OCI-M2 (cell line): ENCODE results near the gene ASF1A.

ENCODE experiments used
- DNase-seq: peaks from one replicate; lab custom pipeline; 2025; ENCODE audit not compliant: unreplicated experiment; lab: John Stamatoyannopoulos, UW

Gene ASF1A

DNA sequence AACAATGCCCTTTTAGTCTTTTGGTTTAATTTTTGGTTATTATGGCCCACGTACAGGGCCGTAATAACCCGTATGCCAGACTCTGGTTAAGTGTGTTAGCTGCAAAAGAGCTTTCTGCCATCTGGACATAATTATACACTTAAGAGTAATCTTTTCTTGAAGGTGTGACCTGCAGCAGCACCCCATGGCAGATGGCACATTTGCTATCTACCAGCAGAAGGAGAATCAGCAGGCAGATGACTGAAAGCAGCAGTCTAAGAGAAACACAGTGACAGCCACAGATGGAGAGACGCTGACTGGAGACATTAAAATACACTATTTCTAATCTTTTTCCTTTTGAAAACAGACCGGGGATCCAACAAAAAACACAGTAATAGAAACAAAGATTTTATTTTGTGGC is 18.7 kb downstream of the ASF1A start:
- DNase-seq = no peak

DNA sequence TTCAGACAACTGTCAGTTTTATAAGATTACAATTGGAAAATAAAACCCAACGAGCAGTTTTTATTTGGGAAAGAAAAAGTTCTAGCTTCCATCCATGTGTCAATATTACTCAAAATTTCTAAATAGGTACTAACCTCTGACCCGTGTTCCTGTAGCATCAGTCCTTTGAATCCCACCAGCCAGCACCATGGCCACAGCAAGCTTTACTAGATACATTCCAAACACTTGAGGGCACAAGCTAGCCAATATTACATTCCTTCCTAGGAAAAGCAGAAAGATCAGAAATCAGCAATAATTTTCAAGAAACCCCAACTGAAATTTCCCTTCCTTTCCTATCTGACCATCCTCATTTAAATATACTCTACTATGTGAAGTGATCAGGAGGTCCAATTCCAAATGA is 19.2 kb downstream of the ASF1A start:
- no peak for DNase-seq

DNA sequence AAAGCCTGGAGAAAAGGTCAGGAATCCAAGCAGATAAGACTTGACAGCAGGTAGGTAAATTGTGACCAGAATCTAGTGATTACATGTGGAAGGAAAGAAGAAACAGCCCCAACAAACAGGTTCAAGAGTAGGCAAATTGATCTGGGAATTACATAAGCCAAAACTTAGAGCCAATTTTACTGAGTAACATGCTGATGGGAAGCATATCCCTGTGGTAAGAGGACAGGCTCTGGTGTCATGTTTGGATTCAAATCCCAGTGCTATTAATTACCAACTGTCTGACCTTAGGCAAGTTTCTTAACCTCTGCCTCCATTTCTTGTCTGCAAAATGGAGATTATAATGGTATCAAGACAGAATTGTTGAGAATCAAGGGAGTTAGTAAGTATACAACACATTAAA is 20.6 kb downstream of the ASF1A start:
- DNase-seq = no peak

DNA sequence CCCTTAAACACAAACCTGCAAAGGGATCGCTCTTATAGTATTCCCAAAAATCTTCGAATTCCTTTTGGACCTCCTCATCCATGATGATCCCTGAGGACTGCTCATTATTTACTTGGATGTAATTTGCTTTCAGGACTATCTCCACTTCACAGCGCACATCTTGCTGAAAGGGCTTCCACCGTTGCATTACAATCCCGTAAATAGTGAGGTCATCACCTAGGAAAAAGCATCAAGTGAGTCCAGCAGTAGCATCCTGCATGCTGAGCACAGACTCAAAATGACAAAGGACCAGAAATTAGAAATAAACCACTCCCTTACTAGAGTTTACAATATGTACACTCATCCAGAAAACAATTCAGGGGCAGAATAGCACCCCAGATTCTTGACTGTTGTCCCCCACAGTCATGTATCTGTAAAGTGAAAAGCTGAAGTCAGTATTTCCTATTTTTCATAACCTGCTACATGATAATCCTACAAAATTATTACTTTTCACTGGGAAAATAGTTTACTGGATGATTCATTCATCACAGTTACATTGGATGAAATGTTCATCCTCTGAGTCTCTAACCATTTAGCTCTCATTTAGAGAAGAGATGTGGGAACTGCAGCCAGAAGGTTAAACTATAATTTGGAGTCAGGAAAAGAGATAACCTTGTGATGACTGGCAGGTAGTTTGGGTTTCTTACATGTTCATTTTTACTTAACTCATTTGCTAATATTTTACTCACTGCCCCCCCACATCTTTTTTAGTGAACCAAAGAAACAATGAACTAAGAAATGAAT is 23.8 kb downstream of the ASF1A start:
- DNase-seq = no peak

DNA sequence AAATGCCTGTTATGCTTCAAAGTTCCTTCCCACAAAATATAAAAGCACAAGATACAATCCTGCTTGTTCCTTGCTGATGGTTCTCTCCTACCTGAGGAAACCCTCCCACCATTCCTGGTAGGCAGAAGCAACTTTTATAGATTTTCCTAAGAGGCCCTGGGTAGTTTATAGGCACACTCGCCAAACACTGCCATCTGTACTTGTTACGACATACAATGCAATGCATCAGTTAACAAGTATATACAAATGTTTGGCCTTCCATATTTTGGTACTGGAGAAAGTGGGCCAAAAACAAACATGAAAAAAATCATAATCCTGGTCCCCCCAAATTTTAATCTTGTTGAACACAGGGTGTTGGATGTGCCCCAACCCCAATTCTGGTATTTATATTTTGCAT is 24.4 kb downstream of the ASF1A start:
- no peak for DNase-seq

DNA sequence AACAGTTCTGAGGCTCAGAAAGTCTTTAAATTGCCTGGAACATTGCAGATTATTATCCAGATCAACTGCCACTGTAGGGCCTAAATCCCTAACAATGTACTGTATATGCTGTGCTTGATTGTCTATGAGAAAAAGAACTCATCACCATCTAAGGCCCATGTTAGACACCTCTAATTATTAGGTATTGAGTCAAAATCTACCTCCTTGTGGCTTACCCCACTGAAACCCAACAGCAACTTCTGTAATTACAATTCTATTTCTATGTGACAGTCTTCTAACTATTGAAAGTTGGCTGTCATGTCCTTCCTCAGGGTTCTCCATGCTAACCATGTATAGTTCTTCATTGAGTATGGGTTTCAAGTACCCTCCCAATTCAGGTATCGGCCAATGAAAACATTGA is 27.1 kb downstream of the ASF1A start:
- no peak for DNase-seq

DNA sequence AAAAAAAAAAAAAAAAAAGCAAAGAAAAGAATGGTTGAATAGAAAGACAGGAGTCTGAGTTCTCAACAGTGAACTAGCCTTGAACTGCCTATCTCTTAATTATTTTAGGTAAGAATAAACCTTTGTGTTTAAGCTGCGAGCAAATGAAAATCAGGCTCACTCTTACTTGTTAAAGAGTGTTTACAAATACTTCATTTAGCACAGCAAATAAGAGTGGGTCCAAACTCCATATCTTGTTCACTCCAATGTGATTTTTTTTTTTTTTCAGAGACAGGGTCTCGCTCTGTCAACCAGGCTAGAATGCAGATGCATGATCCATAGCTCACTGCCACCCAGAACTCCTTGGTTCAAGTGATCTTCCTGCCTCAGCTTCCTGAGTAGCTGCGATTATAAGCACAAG is 29.1 kb downstream of the ASF1A start:
- no peak for DNase-seq

DNA sequence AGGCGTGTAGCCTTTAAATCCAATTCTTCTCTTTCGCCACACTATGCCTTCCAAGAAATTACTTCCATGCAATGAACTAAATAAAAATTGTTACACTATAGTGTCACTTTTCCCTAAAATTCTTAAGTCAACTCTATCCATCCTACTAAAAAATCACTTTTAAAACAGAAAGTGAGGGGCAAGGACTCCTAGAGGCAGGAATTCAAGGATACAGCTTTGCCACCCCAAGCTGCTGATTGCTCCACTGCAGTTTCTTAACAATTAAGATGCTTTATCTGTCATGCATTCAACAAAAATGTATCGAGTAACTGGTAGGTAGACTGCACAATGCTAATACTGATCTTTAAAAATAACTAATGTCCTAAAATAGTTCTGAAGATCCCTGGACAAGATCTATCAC is 36.7 kb downstream of the ASF1A start:
- DNase-seq = no peak

DNA sequence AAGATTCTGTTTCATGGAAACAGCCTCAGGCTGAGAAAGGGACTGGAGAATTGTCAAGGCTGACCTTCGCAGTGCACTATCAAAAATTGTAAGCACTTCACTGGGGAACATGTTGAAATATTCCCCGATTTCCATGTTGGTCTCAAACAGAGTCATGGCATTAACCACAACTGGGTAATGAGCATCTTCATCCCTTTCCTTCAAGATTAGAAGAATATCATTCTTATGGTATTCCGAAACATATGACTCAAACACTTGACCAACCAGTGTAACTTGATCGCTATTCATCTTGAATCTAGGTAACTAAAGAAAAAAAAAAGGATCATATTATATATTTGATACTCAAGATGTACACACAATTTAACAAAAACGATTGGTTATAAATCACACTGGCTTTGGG is 37.5 kb downstream of the ASF1A start:
- DNase-seq = no peak

DNA sequence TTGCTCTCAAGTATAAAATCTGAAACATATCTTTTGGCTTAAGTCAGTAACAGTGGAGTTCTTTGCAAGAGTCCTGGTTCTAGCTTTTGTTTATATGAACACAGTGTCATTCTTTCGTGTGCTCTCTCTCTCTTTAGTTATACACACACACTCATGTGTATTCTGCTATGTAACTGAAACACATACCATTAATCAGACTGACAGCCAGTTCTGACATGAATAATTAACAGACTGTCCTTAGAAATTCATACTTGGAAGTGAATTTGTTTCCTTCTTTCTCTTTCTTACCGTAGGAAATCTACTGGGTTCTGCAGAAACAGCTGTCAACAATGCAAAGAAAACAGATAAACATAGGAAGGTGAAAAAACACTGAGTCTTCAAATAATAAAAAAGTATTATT is 38.5 kb downstream of the ASF1A start:
- no peak for DNase-seq

DNA sequence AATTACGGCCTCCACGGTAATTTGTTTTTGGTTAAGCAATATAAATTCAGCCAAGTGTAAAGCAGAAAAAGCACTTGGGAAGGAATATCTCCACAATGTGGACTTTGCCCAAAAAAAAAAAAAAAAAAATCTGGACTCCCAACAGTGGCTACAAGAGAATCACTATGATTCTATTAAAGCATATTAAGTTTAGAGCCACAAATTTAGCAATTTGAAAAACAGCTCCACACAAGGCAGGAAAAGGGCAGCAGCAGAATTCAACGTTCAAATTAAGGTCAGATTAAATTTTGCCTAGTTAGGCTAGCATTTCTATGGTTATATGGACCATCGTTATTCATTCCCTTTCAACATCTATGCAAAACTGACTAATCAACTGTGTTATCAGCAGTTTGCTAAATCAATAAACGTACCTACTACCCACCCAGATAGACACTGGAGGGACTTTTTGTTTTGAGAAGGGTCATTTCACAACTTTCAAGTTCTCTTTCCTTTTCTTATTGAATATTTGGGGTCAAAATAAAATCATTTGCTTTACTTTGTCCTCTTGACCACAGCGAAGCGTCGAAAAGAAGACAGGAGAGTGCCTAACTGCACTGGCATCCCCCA is 40.0 kb downstream of the ASF1A start:
- no peak for DNase-seq

DNA sequence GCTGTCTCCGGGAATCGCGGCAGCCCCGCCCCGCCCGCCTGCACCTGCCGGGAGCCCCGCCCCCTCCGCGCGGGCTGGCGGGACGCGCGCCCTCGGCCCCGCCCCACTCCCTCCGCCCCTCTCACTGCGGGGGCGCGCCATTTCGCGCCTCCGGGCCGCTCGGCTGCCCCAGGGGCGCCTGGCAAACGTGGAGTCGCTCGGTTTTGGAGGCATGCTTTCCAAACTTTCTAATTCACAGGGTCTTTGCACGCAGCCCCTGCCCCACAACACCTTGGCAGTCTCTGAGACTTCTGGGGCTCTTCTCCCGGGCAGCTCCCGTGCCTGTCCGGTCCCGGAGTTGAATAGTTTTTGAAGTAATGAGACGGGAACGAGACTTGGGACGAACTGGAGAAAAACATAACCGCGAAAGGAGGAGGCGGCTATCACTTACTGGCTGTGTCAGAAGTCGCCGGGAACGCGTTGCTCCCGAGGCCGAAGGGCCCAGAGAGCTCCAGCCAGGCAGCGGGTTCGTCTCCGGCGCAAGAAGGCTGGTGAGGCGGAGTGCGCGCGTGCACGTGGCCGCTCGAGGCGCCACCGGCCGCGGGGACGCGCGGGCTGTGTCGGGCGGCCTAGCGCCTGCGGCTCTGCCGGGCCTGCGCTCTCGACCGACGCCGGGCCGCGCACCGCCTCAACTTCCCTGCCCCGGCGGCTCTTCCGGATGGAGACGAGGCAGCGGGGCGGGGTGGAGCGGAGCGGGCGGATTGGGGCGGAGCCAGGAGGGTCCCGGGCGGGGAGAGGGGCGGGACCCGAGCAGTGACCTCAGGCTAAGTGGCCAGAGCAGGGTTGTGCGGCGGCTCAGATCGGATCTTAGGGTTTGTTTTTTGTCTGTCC is 40.7 kb downstream of the ASF1A start, which contains the start of gene MCM9:
TSS of gene MCM9 (minus strand) at position 699 of the 870 bp plus-strand sequence. CDS start 3,436 bp downstream, outside the sequence.
- peak; percentile 80 for DNase-seq

DNA sequence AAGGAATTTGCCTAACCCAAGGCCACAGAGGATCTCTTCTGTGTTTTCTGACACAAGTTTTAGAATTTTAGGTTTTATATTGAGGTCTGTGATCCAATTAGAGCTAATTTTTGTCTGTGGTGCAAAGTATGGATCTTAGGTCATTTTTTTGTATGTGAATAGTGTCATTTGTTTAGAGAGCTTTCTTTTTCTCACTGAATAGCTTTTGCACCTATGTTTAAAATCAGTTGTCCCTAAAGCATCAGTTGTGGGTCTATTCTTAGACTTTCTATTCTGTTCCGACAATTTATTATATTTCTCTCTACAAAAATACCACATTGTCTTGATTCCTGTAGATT is 41.3 kb downstream of the ASF1A start:
- DNase-seq = no peak

DNA sequence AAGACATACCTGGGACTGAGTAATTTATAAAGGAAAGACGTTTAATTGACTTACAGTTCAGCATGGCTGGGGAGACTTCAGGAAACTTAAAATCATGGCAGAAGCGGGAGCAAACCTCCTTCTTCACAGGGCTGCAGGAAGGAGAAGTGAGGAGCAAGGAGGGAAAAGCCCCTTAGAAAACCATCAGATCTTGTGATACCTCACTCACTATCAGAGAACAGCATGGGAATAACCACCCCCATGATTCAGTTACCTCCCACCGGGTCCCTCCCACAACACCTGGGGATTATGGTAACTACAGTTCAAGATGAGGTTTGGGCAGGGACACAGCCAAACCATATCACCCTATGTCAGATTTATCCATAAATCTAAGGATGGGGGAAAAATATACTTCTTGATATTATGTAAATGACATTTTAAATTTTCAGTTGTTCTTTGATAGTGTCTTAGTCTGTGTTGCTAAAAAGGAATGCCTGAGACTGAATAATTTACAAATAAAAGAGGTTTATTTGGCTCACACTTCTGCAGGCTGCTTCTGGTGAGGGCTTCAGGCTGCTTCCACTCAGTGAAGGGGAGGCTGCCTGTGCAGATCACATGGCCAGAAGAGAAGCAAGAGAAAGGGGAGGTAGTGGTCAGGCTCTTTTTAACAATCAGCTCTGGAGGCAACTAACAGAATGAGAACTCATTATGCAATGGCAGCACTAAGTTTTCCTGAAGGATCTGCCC is 42.2 kb downstream of the ASF1A start:
- no peak for DNase-seq

DNA sequence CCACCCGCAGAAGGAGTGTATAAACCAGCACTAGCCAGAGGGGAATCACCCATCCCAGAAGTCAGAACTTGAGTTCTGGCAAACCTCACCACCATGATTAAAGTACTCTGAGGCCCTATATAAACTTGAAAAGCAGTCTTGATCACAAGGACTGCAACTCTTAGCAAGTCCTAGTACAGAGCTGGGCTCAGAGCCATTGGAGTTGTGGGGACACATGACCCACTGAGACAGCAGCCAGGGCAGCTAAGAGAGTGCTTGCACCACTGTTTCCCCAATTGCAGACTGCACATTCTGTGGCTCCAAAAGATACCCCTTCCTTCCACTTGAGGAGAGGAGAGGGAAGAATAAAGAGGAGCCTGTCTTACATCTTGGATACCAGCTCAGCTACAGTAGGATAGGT is 45.7 kb downstream of the ASF1A start:
- DNase-seq = no peak

DNA sequence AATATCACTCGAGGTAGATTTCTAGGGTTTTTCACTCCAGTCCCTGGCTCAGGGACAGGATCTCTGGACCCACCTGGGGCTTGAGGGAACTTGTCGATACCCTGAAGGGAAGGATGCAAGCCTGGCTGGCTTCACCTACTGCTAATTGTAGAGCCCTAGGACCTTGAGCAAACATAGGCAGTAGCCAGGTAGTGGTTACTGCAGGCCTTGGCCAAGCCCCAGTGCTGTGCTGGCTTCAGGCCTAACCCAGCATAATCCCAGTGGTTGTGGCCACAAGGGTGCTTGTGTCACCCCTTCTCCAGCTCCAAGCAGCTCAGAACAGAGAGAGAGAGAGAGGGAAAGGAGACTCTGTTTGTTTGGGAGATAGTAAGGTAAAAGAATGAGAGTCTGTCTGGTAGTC is 46.8 kb downstream of the ASF1A start:
- DNase-seq = no peak

DNA sequence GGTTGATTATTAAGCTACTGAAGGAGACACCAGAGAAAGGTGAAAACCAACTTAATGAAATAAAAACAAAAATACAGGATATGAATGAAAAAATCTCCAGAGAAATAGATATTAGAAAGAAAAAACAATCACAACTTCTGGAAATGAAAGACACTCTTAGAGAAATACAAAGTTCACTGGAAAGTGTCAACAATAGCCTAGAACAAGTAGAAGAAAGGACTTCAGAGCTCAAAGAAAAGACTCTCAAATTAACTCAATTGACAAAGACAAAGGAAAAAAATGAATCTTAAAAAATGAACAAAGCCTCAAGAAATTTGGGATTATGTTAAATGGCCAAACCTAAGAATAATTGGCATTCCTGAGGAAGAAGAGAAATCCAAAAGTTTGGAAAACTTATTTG is 51.3 kb downstream of the ASF1A start:
- DNase-seq = no peak

DNA sequence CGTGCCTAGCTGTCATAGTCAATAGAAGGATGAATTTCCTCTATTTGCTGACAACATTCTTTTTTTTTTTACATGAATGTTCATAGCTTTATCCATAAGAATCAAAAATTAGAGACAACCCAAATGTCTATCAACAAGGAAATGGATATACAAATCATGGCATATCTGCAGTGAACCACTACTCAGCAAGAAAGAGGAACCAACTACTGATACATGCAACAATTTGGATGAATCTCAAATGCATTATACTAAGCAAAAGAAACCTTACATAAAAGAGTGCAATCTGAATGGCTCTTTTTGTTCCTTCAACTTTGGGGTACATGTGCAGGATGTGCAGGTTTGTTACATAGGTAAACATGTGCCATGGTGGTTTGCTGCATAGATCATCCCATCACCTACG is 58.7 kb downstream of the ASF1A start:
- DNase-seq = no peak

DNA sequence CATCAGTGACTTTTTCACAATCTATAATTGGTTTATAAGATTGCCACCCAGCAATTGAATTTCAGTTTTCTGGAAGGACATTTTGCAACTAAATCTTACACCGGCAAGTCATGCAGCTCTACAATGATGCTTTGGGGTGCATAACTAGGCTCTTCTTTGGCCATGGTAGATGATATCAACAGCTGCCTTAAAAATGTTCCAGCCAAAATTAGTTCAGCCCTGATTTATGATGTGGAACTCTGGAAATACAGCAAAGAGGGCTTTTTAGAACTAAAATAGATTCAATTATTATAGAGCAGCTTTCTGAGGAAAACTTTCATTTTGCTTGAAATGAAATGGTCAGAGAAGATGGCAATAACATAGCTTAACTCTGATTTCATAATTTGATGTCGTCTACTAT is 59.4 kb downstream of the ASF1A start:
- no peak for DNase-seq
